Caco-2 (cell line): Measurements from ENCODE around the gene GMNN. TPM values are rescaled to one million over a fixed set of nuclear protein-coding genes. Genes with fewer than 3 reads are reported as not detected.
"Not testable (repeated sequence)": the region's sequence is repeated elsewhere in the genome, so short reads cannot be mapped to it uniquely, and the experiment has no call there.

Experiments used
- Bru-seq: library from RNA; stranded (reverse); fragments of 400-500 nt; gene quantifications from one replicate; lab custom pipeline; 2021; lab: Mats Ljungman, UMichigan
- BruChase-seq, 2 experiments: library from RNA; stranded (reverse); fragments of 400-500 nt; gene quantifications; one replicate each; lab custom pipeline; 2021; lab: Mats Ljungman, UMichigan
- BruUV-seq: library from RNA; stranded (reverse); fragments of 400-500 nt; replicated peaks from 2 replicates; lab custom pipeline; 2021; lab: Mats Ljungman, UMichigan
- CTCF ChIA-PET: fragments of 300-600 bp; sonication (Branson Sonifier 250); formaldehyde crosslinking; loops from one replicate; lab custom pipeline; 2022; ENCODE audit warnings: antibody characterized with exemption; lab: Charles Lee
- POLR2A ChIA-PET: fragments of 300-600 bp; sonication (Branson Sonifier 250); formaldehyde crosslinking; loops from one replicate; lab custom pipeline; 2022; ENCODE audit warnings: antibody characterized with exemption; lab: Charles Lee
- DNase-seq, 2 experiments: peaks; one replicate each; pipeline versions ENCODE4 v3.0.0 to v3.0.0-alpha.2; 2020 to 2022
- H3K27me3 ChIP-seq: replicated peaks from 2 replicates; pipeline ENCODE4 v1.6.0; 2011; ENCODE audit warnings: low read length; ENCODE audit not compliant: control insufficient read depth, insufficient read depth
- H3K36me3 ChIP-seq: 2 replicates; pipeline ENCODE4 v1.5.1; 2011; ENCODE audit warnings: low read length; ENCODE audit not compliant: control insufficient read depth, insufficient read depth
- H3K4me1 ChIP-seq: fragments of 250-450 bp; sonication (Bioruptor Pico); 2 replicates; pipeline ENCODE4 v1.5.1; 2020; ENCODE audit warnings: mild to moderate bottlenecking
- H3K4me3 ChIP-seq: 2 replicates; pipeline ENCODE4 v1.5.1; 2011; ENCODE audit warnings: low read depth, mild to moderate bottlenecking, control low read depth, low read length
- H3K9me3 ChIP-seq: fragments of 250-450 bp; sonication (Bioruptor Pico); 2 replicates; pipeline ENCODE4 v1.5.1; 2020; ENCODE audit warnings: mild to moderate bottlenecking, moderate library complexity
- H3K27ac Mint-ChIP-seq: one replicate; pipeline ENCODE4 v1.8.0; 2022; ENCODE audit warnings: mixed read lengths; ENCODE audit not compliant: unreplicated experiment
- H3K27me3 Mint-ChIP-seq: one replicate; pipeline ENCODE4 v1.8.0; 2022; ENCODE audit warnings: mixed read lengths; ENCODE audit not compliant: insufficient read depth, unreplicated experiment
- H3K36me3 Mint-ChIP-seq: one replicate; pipeline ENCODE4 v1.8.0; 2022; ENCODE audit warnings: mild to moderate bottlenecking, mixed read lengths; ENCODE audit not compliant: insufficient read depth, unreplicated experiment
- H3K4me1 Mint-ChIP-seq: one replicate; pipeline ENCODE4 v1.8.0; 2022; ENCODE audit warnings: low read depth, mixed read lengths; ENCODE audit not compliant: unreplicated experiment
- H3K4me3 Mint-ChIP-seq: one replicate; pipeline ENCODE4 v1.8.0; 2022; ENCODE audit warnings: mild to moderate bottlenecking, moderate library complexity, mixed read lengths; ENCODE audit not compliant: unreplicated experiment
- H3K9me3 Mint-ChIP-seq: one replicate; pipeline ENCODE4 v1.8.0; 2022; ENCODE audit warnings: mixed read lengths; ENCODE audit not compliant: unreplicated experiment
- intact Hi-C: fragments of 100-400 bp; cut with micrococcal nuclease; formaldehyde crosslinking; loops from one replicate; pipeline ENCODE4 v1.10.0; 2022; ENCODE audit not compliant: unreplicated experiment
- long read RNA-seq: library from polyadenylated mRNA; stranded (forward); transcript quantifications from one replicate; pipeline ENCODE4 v2.0.0, GENCODE V29; 2022
- total RNA-seq: library from RNA; stranded (reverse); gene quantifications from 2 replicates; pipeline ENCODE4 v1.2.3, GENCODE V29; 2022
- TF ChIP-seq, protein P1 (sequence below), 2 experiments: fragments of 200-600 bp in 1 of 2; IDR thresholded peaks; 1 replicate in 1 of 2; 2 replicates in 1 of 2; pipeline versions ENCODE4 v1.5.1 to v1.8.0; 2011 to 2022; ENCODE audit warnings: antibody characterized with exemption in 1 of 2, control low read depth in 1 of 2, inconsistent platforms in 1 of 2, low read depth in 1 of 2, low read length in 1 of 2, mild to moderate bottlenecking in 1 of 2, moderate library complexity in 1 of 2; ENCODE audit not compliant: insufficient read depth in 1 of 2, severe bottlenecking in 1 of 2, unreplicated experiment in 1 of 2

The GMNN gene
- total RNA-seq (66.5 and 70.0 TPM in 2 replicates), Bru-seq, nascent RNA (percentile 97 among the genes with signal in this experiment), BruChase-seq, experiment 1, labeled RNA remaining after a 2-hour chase (percentile 94 among the genes with signal in this experiment), BruChase-seq, experiment 2, labeled RNA remaining after a 6-hour chase (percentile 84 among the genes with signal in this experiment)
- long read RNA-seq, transcript GMNN-202 (7 exons, 1,133 nt): minor isoform, 69 of 172 reads
- long read RNA-seq, transcript GMNN-201 (7 exons, 1,262 nt): major isoform, 77 of 172 reads
- long read RNA-seq, partial matches to known transcripts: 6 of 172 reads
- long read RNA-seq, other reads (novel, unspliced or antisense): 19 of 172 reads

DNA sequence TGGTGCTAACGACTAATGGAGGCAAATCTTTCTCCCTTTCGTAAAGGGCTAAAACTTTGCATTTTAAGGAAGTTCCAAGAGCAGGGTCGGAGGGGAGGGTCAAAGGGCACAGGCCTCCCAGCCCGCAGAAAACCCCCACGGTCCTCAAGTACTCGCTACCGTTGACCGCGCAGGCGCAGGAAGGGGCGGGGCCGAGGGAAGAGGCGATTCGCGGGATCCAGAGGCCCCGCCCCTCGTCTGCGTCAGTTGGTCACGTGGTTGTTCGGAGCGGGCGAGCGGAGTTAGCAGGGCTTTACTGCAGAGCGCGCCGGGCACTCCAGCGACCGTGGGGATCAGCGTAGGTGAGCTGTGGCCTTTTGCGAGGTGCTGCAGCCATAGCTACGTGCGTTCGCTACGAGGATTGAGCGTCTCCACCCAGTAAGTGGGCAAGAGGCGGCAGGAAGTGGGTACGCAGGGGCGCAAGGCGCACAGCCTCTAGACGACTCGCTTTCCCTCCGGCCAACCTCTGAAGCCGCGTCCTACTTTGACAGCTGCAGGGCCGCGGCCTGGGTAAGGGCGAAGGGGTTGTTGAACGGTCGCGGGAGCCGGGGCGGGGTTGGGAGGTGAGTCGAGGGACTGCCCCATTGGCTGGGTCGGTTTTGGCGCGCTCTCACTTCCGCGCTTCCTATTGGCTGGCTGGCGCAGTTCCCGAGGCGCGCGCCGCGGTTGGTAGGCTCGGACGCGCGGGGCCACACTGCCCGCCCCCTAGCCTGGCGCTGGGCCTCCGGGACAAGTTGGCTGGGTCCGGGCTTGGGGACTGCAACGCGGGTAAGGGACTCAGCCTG, at the start of gene GMNN:
Gene GMNN (plus strand): TSS at position 242 of the 824 bp plus-strand sequence. CDS start 2,310 bp downstream, outside the sequence.
- DNase-seq: peak; percentile 97 to 98
- Mint-ChIP-seq H3K27ac (peak within 1 kb of the TSS; percentile 95), H3K27me3 (no peaks in the 10 kb centered on the region), H3K4me3 (peak within 1 kb of the TSS; percentile 93), H3K36me3 (peaks cover 30% of the 10 kb centered on the region), H3K9me3 (no peaks in the 10 kb centered on the region), H3K4me1 (peaks cover 7% of the 10 kb centered on the region)
- intact Hi-C loops: loop anchor here (1.0 kb wide), 1 partner anchor 54 kb away; no protein-coding TSS in a partner anchor
- TSS peak; percentile 75 for BruUV-seq
- Histone ChIP-seq H3K27me3 (no peaks in the 10 kb centered on the region), H3K4me1 (peaks cover 33% of the 10 kb centered on the region), H3K36me3 (0 out of 2 replicates have a peak, but pooled peaks cover 2% of the 10 kb centered on the region), H3K9me3 (no peaks in the 10 kb centered on the region), H3K4me3 (peak within 1 kb of the TSS; percentile 92)
- TF ChIP-seq, protein P1, sequence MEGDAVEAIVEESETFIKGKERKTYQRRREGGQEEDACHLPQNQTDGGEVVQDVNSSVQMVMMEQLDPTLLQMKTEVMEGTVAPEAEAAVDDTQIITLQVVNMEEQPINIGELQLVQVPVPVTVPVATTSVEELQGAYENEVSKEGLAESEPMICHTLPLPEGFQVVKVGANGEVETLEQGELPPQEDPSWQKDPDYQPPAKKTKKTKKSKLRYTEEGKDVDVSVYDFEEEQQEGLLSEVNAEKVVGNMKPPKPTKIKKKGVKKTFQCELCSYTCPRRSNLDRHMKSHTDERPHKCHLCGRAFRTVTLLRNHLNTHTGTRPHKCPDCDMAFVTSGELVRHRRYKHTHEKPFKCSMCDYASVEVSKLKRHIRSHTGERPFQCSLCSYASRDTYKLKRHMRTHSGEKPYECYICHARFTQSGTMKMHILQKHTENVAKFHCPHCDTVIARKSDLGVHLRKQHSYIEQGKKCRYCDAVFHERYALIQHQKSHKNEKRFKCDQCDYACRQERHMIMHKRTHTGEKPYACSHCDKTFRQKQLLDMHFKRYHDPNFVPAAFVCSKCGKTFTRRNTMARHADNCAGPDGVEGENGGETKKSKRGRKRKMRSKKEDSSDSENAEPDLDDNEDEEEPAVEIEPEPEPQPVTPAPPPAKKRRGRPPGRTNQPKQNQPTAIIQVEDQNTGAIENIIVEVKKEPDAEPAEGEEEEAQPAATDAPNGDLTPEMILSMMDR (IDR thresholded peaks at IDR 0.05; ENCODE audit: insufficient read depth in 1 of 2, low read depth in 1 of 2, low read length in 1 of 2, severe bottlenecking in 1 of 2, unreplicated experiment in 1 of 2): no peak
- ChIA-PET CTCF (no interaction called here), POLR2A (interaction anchor here (0.6 to 0.8 kb wide), 2 partner anchors 271 to 1329 kb away, joined by 3 read pairs; no protein-coding TSS in a partner anchor)

DNA sequence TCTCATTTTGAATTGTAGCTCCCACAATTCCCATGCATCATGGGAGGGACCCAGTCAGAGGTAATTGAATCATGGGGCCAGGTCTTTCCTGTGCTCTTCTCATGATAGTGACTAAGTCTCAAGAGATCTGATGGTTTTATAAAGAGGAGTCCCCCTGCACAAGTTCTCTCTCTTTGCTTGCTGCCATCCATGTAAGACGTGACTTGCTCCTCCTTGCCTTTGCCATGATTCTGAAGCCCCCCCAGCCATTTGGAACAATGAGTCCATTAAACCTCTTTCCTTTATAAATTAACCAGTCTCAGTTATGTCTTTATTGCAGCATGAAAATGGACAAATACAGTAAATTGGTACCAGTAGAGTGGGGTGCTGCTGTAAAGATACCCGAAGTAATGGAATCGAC, 44.1 kb upstream of the GMNN start:
- POLR2A ChIA-PET, H3K4me1 ChIP-seq, H3K36me3 ChIP-seq, H3K4me3 ChIP-seq, CTCF ChIA-PET, H3K4me3 Mint-ChIP-seq, DNase-seq, H3K27ac Mint-ChIP-seq, BruUV-seq, H3K27me3 ChIP-seq, H3K27me3 Mint-ChIP-seq, H3K4me1 Mint-ChIP-seq, H3K36me3 Mint-ChIP-seq, intact Hi-C loops: not testable (repeated sequence)
- H3K9me3 Mint-ChIP-seq: peaks cover 57% of the 10 kb centered on the region
- peaks cover 24% of the 10 kb centered on the region for H3K9me3 ChIP-seq

DNA sequence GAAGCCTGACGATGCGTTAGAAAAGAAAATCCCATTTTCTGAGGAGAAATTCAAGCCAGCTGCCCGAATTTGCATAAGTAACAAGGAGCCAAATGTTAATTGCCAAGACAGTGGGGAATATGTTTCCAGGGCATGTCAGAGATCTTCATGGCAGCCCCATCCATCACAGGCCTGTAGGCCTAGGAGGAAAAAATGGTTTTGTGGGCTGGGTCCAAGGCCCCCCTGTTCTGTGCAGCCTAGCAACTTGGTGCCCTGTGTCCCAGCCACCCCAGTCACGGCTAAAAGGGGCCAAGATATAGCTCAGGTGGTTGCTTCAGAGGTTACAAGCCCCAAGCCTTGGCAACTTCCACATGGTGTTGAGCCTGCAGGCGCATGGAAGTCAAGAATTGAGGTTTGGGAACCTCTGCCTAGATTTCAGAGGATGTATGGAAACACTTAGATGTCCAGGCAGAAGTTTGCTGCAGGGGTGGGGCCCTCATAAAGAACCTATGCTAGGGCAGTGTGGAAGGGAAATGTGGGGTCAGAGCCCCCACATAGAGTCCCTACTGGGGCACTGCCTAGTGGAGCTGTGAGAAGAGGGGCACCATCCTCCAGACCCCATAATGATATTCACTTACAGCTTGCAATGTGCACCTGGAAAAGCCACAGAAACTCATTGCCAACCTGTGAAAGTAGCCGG, 43.1 kb upstream of the GMNN start:
- BruUV-seq, DNase-seq, H3K4me3 Mint-ChIP-seq, H3K4me3 ChIP-seq, H3K36me3 Mint-ChIP-seq, H3K27ac Mint-ChIP-seq, POLR2A ChIA-PET, H3K36me3 ChIP-seq, H3K4me1 Mint-ChIP-seq, intact Hi-C loops, H3K27me3 Mint-ChIP-seq, H3K27me3 ChIP-seq, CTCF ChIA-PET, H3K4me1 ChIP-seq: not testable (repeated sequence)
- H3K9me3 Mint-ChIP-seq: peaks cover 62% of the 10 kb centered on the region
- H3K9me3 ChIP-seq: peaks cover 24% of the 10 kb centered on the region
